NB4 (cell line): ENCODE results near the gene SURF6.

Experiments used
- CTCF ChIP-seq: IDR thresholded peaks from one replicate; pipeline ENCODE4 v1.5.1; 2012; ENCODE audit warnings: low read depth, low read length
- MAX ChIP-seq: IDR thresholded peaks from 2 replicates; pipeline ENCODE4 v1.6.1; 2011; ENCODE audit warnings: low read depth, low read length

- TF ChIP-seq CTCF: no peak
- TF ChIP-seq MAX: no peak
Measured at GRCh38 chr9:133322701-133323100, 13.3 kb downstream of the SURF6 start.
